Cardiac muscle cell (in vitro differentiated cells and primary cell): ENCODE results near the gene ADA. TPM values are rescaled to one million over a fixed set of nuclear protein-coding genes. Genes with fewer than 3 reads are reported as not detected.

Experiments used
- DNase-seq, 2 donors: peaks; one replicate each; pipeline versions ENCODE4 v3.0.0 to v3.0.0-alpha.2; 2010 to 2017; ENCODE audit warnings: low read depth in 1 of 2, low spot score in 1 of 2
- H3K27ac ChIP-seq: fragments of 200-600 bp; sonication (generic); 2 replicates; pipeline ENCODE4 v1.5.1; 2016
- H3K27me3 ChIP-seq: fragments of 200-600 bp; sonication (generic); 2 replicates; pipeline ENCODE4 v1.6.0; 2016; ENCODE audit warnings: control low read depth
- H3K36me3 ChIP-seq: fragments of 200-600 bp; sonication (generic); 2 replicates; pipeline ENCODE4 v1.5.1; 2016; ENCODE audit warnings: control low read depth
- H3K4me1 ChIP-seq: fragments of 200-600 bp; sonication (generic); 2 replicates; pipeline ENCODE4 v1.8.1; 2017; ENCODE audit warnings: low read depth, mild to moderate bottlenecking, mixed run types
- H3K4me3 ChIP-seq: fragments of 200-600 bp; sonication (generic); 2 replicates; pipeline ENCODE4 v1.5.1; 2016; ENCODE audit warnings: mild to moderate bottlenecking
- H3K9me3 ChIP-seq: fragments of 200-600 bp; sonication (generic); 2 replicates; pipeline ENCODE4 v1.5.1; 2017; ENCODE audit warnings: low read depth, mild to moderate bottlenecking, control low read depth
- CTCF ChIP-seq: IDR thresholded peaks from 2 replicates; pipeline ENCODE4 v1.5.1; 2012; ENCODE audit warnings: low read depth, mild to moderate bottlenecking, low read length
- polyA plus RNA-seq: library from polyadenylated mRNA; unstranded; fragments of >200 nt; fragmentation: Nextera tagmentation; extraction: Ambion mirVana; gene quantifications from 2 replicates; pipeline ENCODE4 v1.2.1, GENCODE V29; 2016
- total RNA-seq: library from RNA; depleted of rRNA; stranded (reverse); fragments of >200 nt; gene quantifications from 2 replicates; pipeline ENCODE4 v1.2.3, GENCODE V29; 2016

The ADA gene
- total and polyA plus RNA-seq, 2 experiments from 2014 or later, result 16.7 to 18.9 TPM

GRCh38 chr20:44695295-44695673 lies 43.8 kb upstream of the ADA start:
- H3K27me3 ChIP-seq, result no peaks in the 10 kb centered on the region
- H3K36me3 ChIP-seq, result no peaks in the 10 kb centered on the region
- no peak for DNase-seq
- H3K4me3 ChIP-seq, result no peak overlapping the region
- no peaks in the 10 kb centered on the region for H3K9me3 ChIP-seq
- no peak for TF ChIP-seq CTCF
- H3K27ac ChIP-seq, result no peak overlapping the region
- no peaks in the 10 kb centered on the region for H3K4me1 ChIP-seq

GRCh38 chr20:44694159-44694558 lies 42.7 kb upstream of the ADA start:
- Histone ChIP-seq H3K4me1 (no peaks in the 10 kb centered on the region), H3K36me3 (no peaks in the 10 kb centered on the region), H3K27me3 (no peaks in the 10 kb centered on the region), H3K27ac (no peak overlapping the region), H3K4me3 (no peak overlapping the region), H3K9me3 (no peaks in the 10 kb centered on the region)
- no peak for DNase-seq
- no peak for TF ChIP-seq CTCF

GRCh38 chr20:44693627-44694026 lies 42.1 kb upstream of the ADA start:
- Histone ChIP-seq H3K27me3 (no peaks in the 10 kb centered on the region), H3K27ac (no peak overlapping the region), H3K36me3 (no peaks in the 10 kb centered on the region), H3K9me3 (no peaks in the 10 kb centered on the region), H3K4me3 (no peak overlapping the region), H3K4me1 (no peaks in the 10 kb centered on the region)
- no peak for DNase-seq
- no peak for TF ChIP-seq CTCF

GRCh38 chr20:44692932-44693480 lies 41.5 kb upstream of the ADA start:
- Histone ChIP-seq H3K27me3 (no peaks in the 10 kb centered on the region), H3K36me3 (no peaks in the 10 kb centered on the region), H3K27ac (no peak overlapping the region), H3K4me3 (no peak overlapping the region), H3K4me1 (no peaks in the 10 kb centered on the region), H3K9me3 (no peaks in the 10 kb centered on the region)
- TF ChIP-seq CTCF, result no peak
- peak in 1 of 2 donors; percentile 94 for DNase-seq

- no peak for TF ChIP-seq CTCF
- Histone ChIP-seq H3K4me3 (no peak overlapping the region), H3K27ac (no peak overlapping the region), H3K27me3 (no peaks in the 10 kb centered on the region), H3K9me3 (no peaks in the 10 kb centered on the region), H3K4me1 (no peaks in the 10 kb centered on the region), H3K36me3 (no peaks in the 10 kb centered on the region)
- DNase-seq, result peak in 1 of 2 donors; percentile 56
Measured at GRCh38 chr20:44691424-44692423, 40.2 kb upstream of the ADA start.
